Renal cortical epithelial cell (primary cell): ENCODE results near the gene RNF20. TPM values are rescaled to one million over a fixed set of nuclear protein-coding genes. Genes with fewer than 3 reads are reported as not detected.

Experiments used
- DNase-seq: peaks from one replicate; pipeline ENCODE4 v3.0.0-alpha.2; 2011; ENCODE audit warnings: low read depth
- total RNA-seq: library from RNA; depleted of rRNA; stranded (reverse); fragments of >200 nt; gene quantifications from 2 replicates; pipeline ENCODE4 v1.2.3, GENCODE V29; 2014

Gene RNF20
- total RNA-seq, 1 donor from 2014 or later = 47.3 TPM

DNA sequence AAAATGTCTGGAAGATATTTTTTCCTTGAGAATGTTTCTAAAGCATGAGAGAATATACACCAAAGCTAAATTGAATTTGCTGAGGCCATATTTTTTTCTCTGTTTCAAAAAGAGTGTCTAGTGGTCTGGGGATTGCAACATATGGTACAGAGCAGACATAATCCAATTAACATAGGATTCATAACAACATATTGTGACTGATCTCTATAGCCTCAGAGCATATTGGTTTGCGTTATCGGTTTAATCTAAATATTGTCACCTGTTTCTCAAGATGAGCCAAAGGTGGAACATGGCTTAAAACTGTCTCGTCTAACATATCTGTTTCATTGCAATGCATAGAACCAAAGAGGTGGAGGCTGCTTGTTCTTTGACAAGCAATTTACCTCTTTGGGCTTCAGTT lies 57.2 kb downstream of the RNF20 start:
- DNase-seq = no peak

DNA sequence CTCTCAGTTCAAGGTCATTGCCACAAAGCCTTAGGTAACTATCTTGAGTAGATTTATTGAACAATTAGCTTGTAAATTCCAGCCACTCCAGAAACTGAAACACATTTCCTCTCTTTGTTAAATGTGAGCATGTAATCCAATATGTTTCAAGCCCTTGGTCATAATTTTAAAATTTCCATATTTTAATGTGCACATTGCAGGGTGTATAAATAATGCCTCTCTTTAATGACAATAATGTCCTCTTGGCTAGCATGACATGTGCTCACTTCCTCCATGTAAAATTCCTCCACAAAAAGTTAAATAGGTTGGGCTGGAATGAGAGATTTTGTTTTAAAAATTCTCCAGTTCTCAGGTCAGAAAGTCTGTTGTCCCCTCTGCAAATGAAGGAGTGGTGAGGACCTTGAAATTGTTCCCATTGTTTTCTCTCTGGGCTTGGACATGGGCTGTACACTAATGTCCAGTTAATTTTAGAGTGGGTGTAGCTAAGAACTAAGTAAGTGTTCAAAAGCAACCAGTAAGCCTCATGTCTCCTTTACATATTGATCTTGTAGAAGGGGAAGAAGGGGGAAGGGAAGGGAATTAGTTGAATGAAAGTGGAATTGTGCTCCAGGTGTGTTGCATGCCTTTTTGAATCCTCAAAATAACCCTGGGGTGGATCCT lies 58.3 kb downstream of the RNF20 start:
- no peak for DNase-seq

GRCh38 chr9:101592788-101593187 lies 59.1 kb downstream of the RNF20 start:
- DNase-seq = no peak

DNA sequence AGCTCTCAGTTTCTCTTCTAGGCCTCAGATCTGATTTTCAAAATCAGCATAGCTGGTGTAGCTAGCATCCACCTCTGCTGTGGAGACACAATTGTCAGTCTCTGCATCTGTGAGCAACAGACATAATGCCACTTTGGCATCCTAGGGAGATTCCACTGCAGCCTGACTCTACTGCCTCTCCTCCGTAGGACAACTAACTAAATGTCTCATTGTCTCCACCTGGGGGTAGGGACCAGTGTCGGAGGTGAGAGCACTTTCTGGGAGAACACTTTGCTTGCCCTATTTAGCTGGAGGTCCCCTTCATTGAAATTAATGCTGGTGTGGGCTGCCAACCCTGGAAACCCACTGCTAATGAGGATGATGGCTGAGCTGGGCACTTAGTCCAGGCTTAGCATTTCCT lies 59.7 kb downstream of the RNF20 start:
- no peak for DNase-seq

DNA sequence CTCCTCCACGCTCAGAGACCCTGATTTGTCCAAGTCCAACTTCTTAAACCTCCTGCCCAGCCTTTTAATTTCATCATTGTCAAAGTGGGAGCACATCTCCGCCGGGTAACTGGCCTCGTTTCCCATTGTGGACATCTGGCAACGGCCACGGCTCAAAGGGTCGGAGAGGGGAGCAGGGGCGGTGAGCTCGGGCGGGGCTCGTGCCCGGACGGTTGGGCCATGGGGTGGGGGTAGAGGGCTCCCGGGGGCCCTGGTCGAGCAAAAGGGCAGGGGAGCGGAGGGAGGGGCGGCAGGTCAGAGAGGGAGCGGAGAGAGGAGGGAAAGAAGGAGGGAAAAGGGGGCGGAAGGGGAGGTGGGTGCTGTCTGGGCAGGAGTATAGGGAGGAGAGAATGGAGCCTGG lies 61.1 kb downstream of the RNF20 start, which contains the start of gene PPP3R2:
Gene PPP3R2, minus strand, starts transcription at position 174 of the 400 bp plus-strand sequence. Its CDS starts 48 bp downstream, at position 126.
- DNase-seq = no peak

GRCh38 chr9:101601904-101602765 lies 68.5 kb downstream of the RNF20 start:
- DNase-seq = peak; percentile 58

- no peak for DNase-seq
Measured at GRCh38 chr9:101604296-101604695, 70.6 kb downstream of the RNF20 start.

DNA sequence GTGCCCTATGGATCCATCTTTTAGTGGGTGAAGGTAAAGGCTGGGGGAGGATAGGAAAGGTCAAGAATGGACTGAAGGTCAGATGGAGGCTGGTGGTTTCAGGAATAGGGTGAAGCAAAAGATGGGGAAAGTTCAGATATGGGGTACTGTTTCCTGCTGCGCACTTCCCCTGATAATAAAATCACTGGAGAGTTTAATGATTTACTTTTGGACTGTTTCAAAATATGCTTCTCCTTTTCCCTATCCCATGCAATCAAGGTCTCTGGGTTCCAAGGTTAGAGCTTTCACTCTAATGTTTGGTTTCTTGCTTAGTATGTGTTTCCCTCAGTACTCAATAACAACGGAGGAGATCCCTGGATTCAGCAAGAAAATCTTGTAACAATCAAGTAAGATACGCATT lies 71.9 kb downstream of the RNF20 start:
- no peak for DNase-seq

Other genes starting within 250 kb of the RNF20 start
- gene BAAT, start 148.8 kb upstream of the RNF20 start, total RNA-seq = 0.94 and 1.6 TPM in 2 replicates
- 18.4 and 21.1 TPM in 2 replicates for gene MRPL50, start 135.2 kb upstream of the RNF20 start, total RNA-seq
- 16.8 and 36.3 TPM in 2 replicates for gene ZNF189, start 135.0 kb upstream of the RNF20 start, total RNA-seq
- not detected in 2 replicates for gene ALDOB, start 98.1 kb upstream of the RNF20 start, total RNA-seq
- not detected in 2 replicates for gene PPP3R2, start 61.1 kb downstream of the RNF20 start, total RNA-seq
- gene GRIN3A, start 204.8 kb downstream of the RNF20 start, total RNA-seq = not detected in 2 replicates